ENCODE measurements around the gene KMT2E.

KMT2E gene

GRCh38 chr7:105011831-105012502, 2.0 kb upstream of the KMT2E start (continued):
- no peak for TF ChIP-seq ZSCAN5A (tag by site-specific recombination; IDR thresholded peaks at IDR 0.05)
- TF ChIP-seq ZNF23 (tag by site-specific recombination; IDR thresholded peaks at IDR 0.05; ENCODE audit: borderline replicate concordance), result no peak
- TF ChIP-seq, protein P1, sequence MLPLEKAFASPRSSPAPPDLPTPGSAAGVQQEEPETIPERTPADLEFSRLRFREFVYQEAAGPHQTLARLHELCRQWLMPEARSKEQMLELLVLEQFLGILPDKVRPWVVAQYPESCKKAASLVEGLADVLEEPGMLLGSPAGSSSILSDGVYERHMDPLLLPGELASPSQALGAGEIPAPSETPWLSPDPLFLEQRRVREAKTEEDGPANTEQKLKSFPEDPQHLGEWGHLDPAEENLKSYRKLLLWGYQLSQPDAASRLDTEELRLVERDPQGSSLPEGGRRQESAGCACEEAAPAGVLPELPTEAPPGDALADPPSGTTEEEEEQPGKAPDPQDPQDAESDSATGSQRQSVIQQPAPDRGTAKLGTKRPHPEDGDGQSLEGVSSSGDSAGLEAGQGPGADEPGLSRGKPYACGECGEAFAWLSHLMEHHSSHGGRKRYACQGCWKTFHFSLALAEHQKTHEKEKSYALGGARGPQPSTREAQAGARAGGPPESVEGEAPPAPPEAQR (tag by site-specific recombination; IDR thresholded peaks at IDR 0.05), result no peak
- peak; percentile 22 for TF ChIP-seq ZNF510 (tag by site-specific recombination; IDR thresholded peaks at IDR 0.05; ENCODE audit: insufficient replicate concordance)
- TF ChIP-seq REPIN1 (tag by site-specific recombination; IDR thresholded peaks at IDR 0.05; ENCODE audit: low read depth), result no peak
- TF ChIP-seq, protein P2, sequence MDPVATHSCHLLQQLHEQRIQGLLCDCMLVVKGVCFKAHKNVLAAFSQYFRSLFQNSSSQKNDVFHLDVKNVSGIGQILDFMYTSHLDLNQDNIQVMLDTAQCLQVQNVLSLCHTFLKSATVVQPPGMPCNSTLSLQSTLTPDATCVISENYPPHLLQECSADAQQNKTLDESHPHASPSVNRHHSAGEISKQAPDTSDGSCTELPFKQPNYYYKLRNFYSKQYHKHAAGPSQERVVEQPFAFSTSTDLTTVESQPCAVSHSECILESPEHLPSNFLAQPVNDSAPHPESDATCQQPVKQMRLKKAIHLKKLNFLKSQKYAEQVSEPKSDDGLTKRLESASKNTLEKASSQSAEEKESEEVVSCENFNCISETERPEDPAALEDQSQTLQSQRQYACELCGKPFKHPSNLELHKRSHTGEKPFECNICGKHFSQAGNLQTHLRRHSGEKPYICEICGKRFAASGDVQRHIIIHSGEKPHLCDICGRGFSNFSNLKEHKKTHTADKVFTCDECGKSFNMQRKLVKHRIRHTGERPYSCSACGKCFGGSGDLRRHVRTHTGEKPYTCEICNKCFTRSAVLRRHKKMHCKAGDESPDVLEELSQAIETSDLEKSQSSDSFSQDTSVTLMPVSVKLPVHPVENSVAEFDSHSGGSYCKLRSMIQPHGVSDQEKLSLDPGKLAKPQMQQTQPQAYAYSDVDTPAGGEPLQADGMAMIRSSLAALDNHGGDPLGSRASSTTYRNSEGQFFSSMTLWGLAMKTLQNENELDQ (tag by site-specific recombination; IDR thresholded peaks at IDR 0.05; ENCODE audit: low read depth), result no peak
- TF ChIP-seq ZBTB21 (tag by site-specific recombination; IDR thresholded peaks at IDR 0.05), result no peak
- TF ChIP-seq KLF1 (tag by site-specific recombination; IDR thresholded peaks at IDR 0.05), result peak; percentile 51
- TF ChIP-seq ZNF362 (tag by site-specific recombination; IDR thresholded peaks at IDR 0.05), result peak; percentile 98
- TF ChIP-seq, protein P3, sequence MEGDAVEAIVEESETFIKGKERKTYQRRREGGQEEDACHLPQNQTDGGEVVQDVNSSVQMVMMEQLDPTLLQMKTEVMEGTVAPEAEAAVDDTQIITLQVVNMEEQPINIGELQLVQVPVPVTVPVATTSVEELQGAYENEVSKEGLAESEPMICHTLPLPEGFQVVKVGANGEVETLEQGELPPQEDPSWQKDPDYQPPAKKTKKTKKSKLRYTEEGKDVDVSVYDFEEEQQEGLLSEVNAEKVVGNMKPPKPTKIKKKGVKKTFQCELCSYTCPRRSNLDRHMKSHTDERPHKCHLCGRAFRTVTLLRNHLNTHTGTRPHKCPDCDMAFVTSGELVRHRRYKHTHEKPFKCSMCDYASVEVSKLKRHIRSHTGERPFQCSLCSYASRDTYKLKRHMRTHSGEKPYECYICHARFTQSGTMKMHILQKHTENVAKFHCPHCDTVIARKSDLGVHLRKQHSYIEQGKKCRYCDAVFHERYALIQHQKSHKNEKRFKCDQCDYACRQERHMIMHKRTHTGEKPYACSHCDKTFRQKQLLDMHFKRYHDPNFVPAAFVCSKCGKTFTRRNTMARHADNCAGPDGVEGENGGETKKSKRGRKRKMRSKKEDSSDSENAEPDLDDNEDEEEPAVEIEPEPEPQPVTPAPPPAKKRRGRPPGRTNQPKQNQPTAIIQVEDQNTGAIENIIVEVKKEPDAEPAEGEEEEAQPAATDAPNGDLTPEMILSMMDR (tag by site-specific recombination; IDR thresholded peaks at IDR 0.05), result no peak
- no peak for TF ChIP-seq ZNF2 (tag by site-specific recombination; IDR thresholded peaks at IDR 0.05)
- no peak for TF ChIP-seq BCL6B (tag by site-specific recombination; IDR thresholded peaks at IDR 0.05)
- TF ChIP-seq ZNF624 (tag by site-specific recombination; IDR thresholded peaks at IDR 0.05), result no peak
- no peak for TF ChIP-seq ZBTB11 (tag by site-specific recombination; conservative IDR thresholded peaks at IDR 0.05; ENCODE audit: low read depth)
- TF ChIP-seq ZNF133 (tag by site-specific recombination; IDR thresholded peaks at IDR 0.05), result no peak
- no peak for TF ChIP-seq GFI1B (tag by site-specific recombination; IDR thresholded peaks at IDR 0.05)
- no peak for TF ChIP-seq ZNF843 (tag by site-specific recombination; IDR thresholded peaks at IDR 0.05)
- TF ChIP-seq ZNF792 (tag by site-specific recombination; IDR thresholded peaks at IDR 0.05), result no peak
- no peak for TF ChIP-seq MZF1 (tag by site-specific recombination; IDR thresholded peaks at IDR 0.05; ENCODE audit: borderline replicate concordance)
- no peak for TF ChIP-seq MEIS1 (CRISPR knock-in tag; IDR thresholded peaks at IDR 0.05; ENCODE audit: borderline replicate concordance)
- no peak for TF ChIP-seq ZNF404 (tag by site-specific recombination; IDR thresholded peaks at IDR 0.05)
- no peak for TF ChIP-seq ZNF10 (tag by site-specific recombination; IDR thresholded peaks at IDR 0.05)
- no peak for TF ChIP-seq KLF9 (tag by site-specific recombination; IDR thresholded peaks at IDR 0.05; ENCODE audit: low read depth)
- TF ChIP-seq ZNF654 (tag by site-specific recombination; IDR thresholded peaks at IDR 0.05; ENCODE audit: low read depth), result no peak
- TF ChIP-seq ZNF544 (tag by site-specific recombination; IDR thresholded peaks at IDR 0.05), result no peak
- TF ChIP-seq ZFHX2 (tag by site-specific recombination; conservative IDR thresholded peaks at IDR 0.05), result peak; percentile 6; the same call in 1 of the 2 replicates

Data from HEK293 (cell line).